A549 (cell line): ENCODE data around the gene GATA5. TPM values are rescaled to one million over a fixed set of nuclear protein-coding genes. Genes with fewer than 3 reads are reported as not detected.

Source experiments
- ATAC-seq, 2 experiments: fragments of 200-7000 bp in 1 of 2; fragments of >200 bp in 1 of 2; cut with Nextera tagmentation in 1 of 2; cut with Tn5 transposase in 1 of 2; 3 replicates each; pipeline versions ENCODE4 v1.8.0 to v1.9.1; 2018 to 2020; ENCODE audit warnings: mild to moderate bottlenecking in 1 of 2, moderate library complexity in 1 of 2
- CTCF ChIA-PET: fragments of 300-600 bp; sonication (Branson Sonifier 250); formaldehyde crosslinking; extraction: SDS; loops from one replicate; lab custom pipeline; 2021; ENCODE audit warnings: antibody characterized with exemption, inconsistent platforms; lab: Yijun Ruan, JAX
- POLR2A ChIA-PET: fragments of 350-600 bp; formaldehyde crosslinking; extraction: SDS; loops from one replicate; lab custom pipeline; 2021; ENCODE audit warnings: antibody characterized with exemption, inconsistent platforms; lab: Yijun Ruan, JAX
- DNase-seq, 2 experiments: peaks; one replicate each; pipeline versions ENCODE4 v3.0.0 to v3.0.0-alpha.2; 2011 to 2016; ENCODE audit warnings: low read depth in 1 of 2, low spot score in 1 of 2
- FAIRE-seq: peaks from 2 replicates; lab custom pipeline; 2011; peaks lifted over from hg19 to GRCh38; lab: Jason Lieb, UNC
- H3K27ac ChIP-seq, 2 experiments: fragments of >200 bp; sonication (Bioruptor Twin); formaldehyde crosslinking; 3 replicates each; pipeline ENCODE4 v1.5.1; 2016 to 2017
- H3K4me1 ChIP-seq: fragments of >200 bp; sonication (Bioruptor Twin); formaldehyde crosslinking; 3 replicates; pipeline ENCODE4 v1.6.1; 2016
- H3K4me2 ChIP-seq: fragments of >200 bp; sonication (Bioruptor Twin); formaldehyde crosslinking; 3 replicates; pipeline ENCODE4 v1.6.1; 2016
- H3K4me3 ChIP-seq: fragments of >200 bp; sonication (Bioruptor Twin); formaldehyde crosslinking; 3 replicates; pipeline ENCODE4 v1.5.1; 2016
- H3K9me3 ChIP-seq: fragments of >200 bp; sonication (Bioruptor Twin); formaldehyde crosslinking; 3 replicates; pipeline ENCODE4 v1.6.1; 2016
- CEBPB ChIP-seq, 2 experiments: fragments of >200 bp in 1 of 2; sonication (Bioruptor Twin) in 1 of 2; formaldehyde crosslinking in 1 of 2; IDR thresholded peaks; 2 replicates each; pipeline ENCODE4 v1.6.1; 2012 to 2016
- EHMT2 ChIP-seq: fragments of 200-600 bp; sonication (generic); IDR thresholded peaks from 2 replicates; pipeline ENCODE4 v1.6.1; 2016; ENCODE audit warnings: antibody characterized with exemption, low read depth, mild to moderate bottlenecking, moderate library complexity
- EP300 ChIP-seq, 2 experiments: fragments of >200 bp; sonication (Bioruptor Twin); formaldehyde crosslinking; IDR thresholded peaks; 2 replicates in 1 of 2; 3 replicates in 1 of 2; pipeline ENCODE4 v1.6.1; 2016 to 2017
- ESRRA ChIP-seq: fragments of 150-350 bp; IDR thresholded peaks from 2 replicates; pipeline ENCODE4 v1.6.1; 2014; ENCODE audit warnings: mild to moderate bottlenecking, low read length, borderline replicate concordance
- GATA3 ChIP-seq: IDR thresholded peaks from 2 replicates; pipeline ENCODE4 v1.6.1; 2012; ENCODE audit warnings: borderline replicate concordance
- HEYL ChIP-seq: fragments of 250-450 bp; sonication (Bioruptor Pico); IDR thresholded peaks from 2 replicates; pipeline ENCODE4 v1.8.0; 2021; ENCODE audit warnings: mild to moderate bottlenecking, moderate library complexity
- HOXA7 ChIP-seq: fragments of 250-450 bp; sonication (Bioruptor Pico); IDR thresholded peaks from 2 replicates; pipeline ENCODE4 v1.5.0; 2020; ENCODE audit warnings: mild to moderate bottlenecking, moderate library complexity
- HOXB5 ChIP-seq: fragments of 250-450 bp; sonication (Bioruptor Pico); IDR thresholded peaks from 2 replicates; pipeline ENCODE4 v1.5.0; 2020; ENCODE audit warnings: mild to moderate bottlenecking, moderate library complexity
- JUN ChIP-seq, 2 experiments: fragments of >200 bp; sonication (Bioruptor Twin); formaldehyde crosslinking; IDR thresholded peaks; 2 replicates in 1 of 2; 3 replicates in 1 of 2; pipeline ENCODE4 v1.6.1; 2016 to 2017
- MAFK ChIP-seq: fragments of 450-650 bp; IDR thresholded peaks from 2 replicates; pipeline ENCODE4 v1.6.1; 2014; ENCODE audit not compliant: partially characterized antibody
- MYC ChIP-seq: IDR thresholded peaks from 2 replicates; pipeline ENCODE4 v1.6.1; 2012; ENCODE audit warnings: mild to moderate bottlenecking, inconsistent platforms, low read length, improper control_type of control experiment, borderline replicate concordance
- NPAS2 ChIP-seq: fragments of 250-450 bp; sonication (Bioruptor Pico); IDR thresholded peaks from 2 replicates; pipeline ENCODE4 v1.8.0; 2022; ENCODE audit warnings: mild to moderate bottlenecking, moderate library complexity, borderline replicate concordance
- PHF8 ChIP-seq: fragments of 200-600 bp; sonication (generic); IDR thresholded peaks from 2 replicates; pipeline ENCODE4 v1.6.1; 2016; ENCODE audit warnings: low read depth, mild to moderate bottlenecking, antibody characterized with exemption, moderate library complexity, borderline replicate concordance
- TFCP2L1 ChIP-seq: fragments of 250-450 bp; sonication (Bioruptor Pico); IDR thresholded peaks from 2 replicates; pipeline ENCODE4 v1.5.0; 2021; ENCODE audit warnings: mild to moderate bottlenecking
- WGBS: methylation state at CpG from one replicate; pipeline ENCODE4 v1.1.6; 2017; ENCODE audit errors: missing lambda C conversion rate; 5-methylcytosine and 5-hydroxymethylcytosine counted together
- polyA plus RNA-seq, 4 experiments: library from polyadenylated mRNA; depleted of rRNA in 3 of 4; stranded (reverse); fragments of >200 nt; fragmentation: RNase III in 1 of 4; extraction: RNeasy Plus Mini Kit Qiagen cat#74134 plus additional on column Dnase treatment in 1 of 4; gene quantifications; 2 replicates in 3 of 4; 3 replicates in 1 of 4; pipeline ENCODE4 v1.2.3, GENCODE V29; 2011 to 2017
- TF ChIP-seq, protein P1 (sequence below): fragments of 250-450 bp; sonication (Bioruptor Pico); IDR thresholded peaks from 2 replicates; pipeline ENCODE4 v1.5.0; 2020; ENCODE audit warnings: low read depth, mild to moderate bottlenecking, moderate library complexity
- TF ChIP-seq, protein P2 (sequence below): IDR thresholded peaks from 2 replicates; pipeline ENCODE4 v1.6.1; 2012
- TF ChIP-seq, protein P3 (sequence below): fragments of >200 bp; sonication (Bioruptor Twin); formaldehyde crosslinking; IDR thresholded peaks from 2 replicates; pipeline ENCODE4 v1.6.1; 2016

GATA5 gene
- polyA plus RNA-seq, 2 of the 4 experiments (the other 2 are of a cell fraction), result 0.21 to 0.72 TPM

DNA sequence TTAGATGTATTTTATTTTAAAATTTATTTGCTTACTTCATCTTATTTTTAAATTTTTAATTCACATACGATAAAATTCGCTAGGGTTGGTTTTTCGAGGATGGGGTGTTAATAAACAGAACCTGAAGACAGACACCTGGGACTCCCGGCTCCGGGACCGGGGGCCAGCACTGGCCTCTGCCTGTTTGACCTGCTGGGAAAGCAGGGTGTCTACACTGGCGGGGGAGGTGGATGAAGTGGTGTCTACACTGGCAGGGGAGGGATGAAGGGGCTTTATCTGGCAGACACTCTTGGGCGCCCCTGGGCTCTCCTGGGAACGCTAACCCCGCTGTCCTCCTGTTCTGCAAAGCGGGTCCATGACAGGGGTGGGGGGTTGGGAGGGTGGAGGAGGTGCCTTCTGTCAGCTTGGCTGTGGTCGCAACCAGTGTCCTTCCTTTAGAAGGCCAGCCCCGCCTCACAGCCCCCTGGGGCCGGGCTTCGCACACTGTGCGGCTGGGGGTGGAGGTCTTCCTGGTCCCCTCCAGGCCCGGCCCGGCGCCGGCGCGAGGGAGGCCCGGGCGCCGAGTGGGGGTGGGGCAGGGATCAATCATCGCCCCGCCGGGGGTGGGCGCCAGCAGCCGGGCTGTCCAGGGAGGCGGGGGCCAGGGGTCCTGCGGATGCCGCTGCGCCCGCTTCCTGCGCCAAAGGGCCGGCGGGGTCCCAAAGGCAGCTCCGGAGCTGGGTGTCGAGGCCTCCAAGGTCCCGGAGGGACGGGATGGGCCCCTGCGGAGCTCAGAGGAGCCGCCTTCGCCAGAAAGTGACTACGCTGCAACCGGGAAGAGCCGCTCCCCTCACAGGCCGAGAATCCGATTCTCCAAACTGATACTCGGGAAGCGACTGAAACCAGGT lies 1.8 kb downstream of the GATA5 start:
- ChIA-PET CTCF (no interaction called here), POLR2A (no interaction called here)

DNA sequence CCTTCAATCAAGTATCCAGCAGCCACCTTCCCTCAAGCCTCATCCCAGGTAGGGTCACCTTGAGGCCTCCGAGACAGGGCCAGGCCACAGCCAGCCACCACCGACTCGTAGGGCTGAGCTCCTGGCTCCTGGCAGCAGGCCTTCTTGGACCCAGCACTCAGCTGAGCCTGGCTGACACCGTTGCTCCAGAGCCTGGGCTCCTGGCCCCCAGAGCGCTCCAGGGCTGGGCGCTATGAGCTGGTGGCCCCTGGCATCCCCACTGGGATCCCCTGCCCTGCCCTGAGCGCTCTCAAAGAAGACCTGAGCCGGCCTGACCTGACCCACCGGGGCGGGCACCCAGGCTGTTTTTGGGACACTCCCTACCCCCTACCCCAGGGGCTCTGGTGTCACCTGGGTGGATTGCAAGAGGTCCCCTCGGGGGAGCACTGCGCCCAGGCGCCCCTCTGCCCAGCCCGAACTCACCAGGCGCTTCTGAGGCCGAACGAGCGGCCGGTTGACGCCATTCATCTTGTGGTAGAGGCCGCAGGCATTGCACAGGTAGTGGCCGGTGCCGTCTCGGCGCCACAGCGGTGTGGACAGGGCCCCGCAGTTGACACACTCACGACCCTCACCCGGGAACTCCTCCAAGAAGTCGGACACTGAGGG lies 2.7 kb downstream of the GATA5 start:
- Histone ChIP-seq H3K4me1 (peaks cover 4% of the 10 kb centered on the region; the same call in 1 of the 3 replicates), H3K4me2 (no peak overlapping the region), H3K9me3 (no peaks in the 10 kb centered on the region), H3K27ac (no peak overlapping the region), H3K4me3 (no peak overlapping the region)
- ChIA-PET POLR2A (no interaction called here), CTCF (interaction anchor here (0.7 to 2.5 kb wide), 2 partner anchors 144 to 146 kb away, joined by 3 to 9 read pairs; no protein-coding TSS in a partner anchor)
- FAIRE-seq, result no peak
- no peak for DNase-seq
- WGBS, result 85% methylated on average over 21 of the region's 30 CpGs
- TF ChIP-seq ESRRA (no peak), MAFK (no peak), NPAS2 (CRISPR knock-in tag) (no peak), TFCP2L1 (no peak), MYC (no peak), HOXA7 (CRISPR knock-in tag) (no peak), PHF8 (no peak), HEYL (no peak)
- TF ChIP-seq, protein P1, sequence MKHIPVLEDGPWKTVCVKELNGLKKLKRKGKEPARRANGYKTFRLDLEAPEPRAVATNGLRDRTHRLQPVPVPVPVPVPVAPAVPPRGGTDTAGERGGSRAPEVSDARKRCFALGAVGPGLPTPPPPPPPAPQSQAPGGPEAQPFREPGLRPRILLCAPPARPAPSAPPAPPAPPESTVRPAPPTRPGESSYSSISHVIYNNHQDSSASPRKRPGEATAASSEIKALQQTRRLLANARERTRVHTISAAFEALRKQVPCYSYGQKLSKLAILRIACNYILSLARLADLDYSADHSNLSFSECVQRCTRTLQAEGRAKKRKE (CRISPR knock-in tag), result no peak
- ATAC-seq, result no peak

More for the DNA sequence above, 1.8 kb downstream of the GATA5 start:
- FAIRE-seq (no peak), DNase-seq (no peak), ATAC-seq (no peak)
- Histone ChIP-seq H3K9me3 (no peaks in the 10 kb centered on the region), H3K4me3 (no peak overlapping the region), H3K27ac (no peak overlapping the region), H3K4me1 (peaks cover 4% of the 10 kb centered on the region; the same call in 1 of the 3 replicates), H3K4me2 (no peak overlapping the region)
- WGBS, result 87% methylated on average over 25 of the region's 52 CpGs
- no peak for TF ChIP-seq HOXA7 (CRISPR knock-in tag)
- no peak for TF ChIP-seq EHMT2
- TF ChIP-seq CEBPB (IDR thresholded peaks at IDR 0.05), result no peak

DNA sequence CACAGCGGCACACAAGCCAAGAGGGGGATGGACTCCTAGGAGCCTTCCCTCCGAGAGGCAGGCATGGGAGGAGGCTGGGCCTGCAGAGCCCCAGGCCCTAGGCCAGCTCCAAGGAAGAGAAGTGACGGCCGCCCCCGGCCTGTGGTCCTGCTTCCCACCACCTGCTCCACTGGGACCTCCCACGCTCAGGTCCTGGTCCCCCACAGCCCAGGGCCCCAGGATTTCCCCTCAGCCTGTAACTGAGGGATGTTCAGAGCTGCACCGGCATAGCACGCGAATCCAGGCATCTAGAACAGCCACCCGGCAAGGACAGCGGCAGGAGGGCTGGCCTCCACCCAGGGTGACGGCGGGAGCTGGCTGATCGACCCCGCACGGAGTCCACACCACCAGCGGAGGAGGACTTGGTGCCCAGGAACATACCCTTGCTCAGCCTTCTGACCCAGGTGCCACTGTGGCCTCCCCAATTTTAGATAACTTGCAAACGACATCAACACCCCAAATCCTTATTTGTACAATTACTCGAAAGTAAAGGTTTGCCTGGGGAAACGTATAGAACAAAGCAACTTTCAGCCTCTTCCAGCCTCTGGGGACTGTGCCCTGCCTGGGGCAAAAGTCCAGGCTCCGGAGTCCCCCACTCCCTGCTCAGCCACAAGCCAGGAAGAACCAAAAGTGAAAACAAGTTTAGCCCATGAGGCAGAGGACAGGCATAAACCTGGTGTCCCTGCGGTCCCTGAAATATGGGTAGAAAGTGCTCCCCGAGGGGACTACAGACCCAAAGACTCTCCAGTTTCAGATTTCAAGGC lies 3.5 kb downstream of the GATA5 start:
- no peak overlapping the region for H3K4me2 ChIP-seq
- peaks cover 4% of the 10 kb centered on the region; the same call in 1 of the 3 replicates for H3K4me1 ChIP-seq
- ATAC-seq, result no peak
- POLR2A ChIA-PET, result no interaction called here
- FAIRE-seq, result no peak
- H3K4me3 ChIP-seq, result no peak overlapping the region
- 79% methylated on average over 14 of the region's 23 CpGs for WGBS
- H3K9me3 ChIP-seq, result no peaks in the 10 kb centered on the region
- no peak overlapping the region for H3K27ac ChIP-seq
- TF ChIP-seq JUN (IDR thresholded peaks at IDR 0.05) (no peak), GATA3 (no peak), EP300 (IDR thresholded peaks at IDR 0.05) (no peak), HOXB5 (CRISPR knock-in tag) (no peak)
- TF ChIP-seq, protein P2, sequence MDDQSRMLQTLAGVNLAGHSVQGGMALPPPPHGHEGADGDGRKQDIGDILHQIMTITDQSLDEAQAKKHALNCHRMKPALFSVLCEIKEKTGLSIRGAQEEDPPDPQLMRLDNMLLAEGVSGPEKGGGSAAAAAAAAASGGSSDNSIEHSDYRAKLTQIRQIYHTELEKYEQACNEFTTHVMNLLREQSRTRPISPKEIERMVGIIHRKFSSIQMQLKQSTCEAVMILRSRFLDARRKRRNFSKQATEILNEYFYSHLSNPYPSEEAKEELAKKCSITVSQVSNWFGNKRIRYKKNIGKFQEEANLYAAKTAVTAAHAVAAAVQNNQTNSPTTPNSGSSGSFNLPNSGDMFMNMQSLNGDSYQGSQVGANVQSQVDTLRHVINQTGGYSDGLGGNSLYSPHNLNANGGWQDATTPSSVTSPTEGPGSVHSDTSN, result no peak
- TF ChIP-seq, protein P3, sequence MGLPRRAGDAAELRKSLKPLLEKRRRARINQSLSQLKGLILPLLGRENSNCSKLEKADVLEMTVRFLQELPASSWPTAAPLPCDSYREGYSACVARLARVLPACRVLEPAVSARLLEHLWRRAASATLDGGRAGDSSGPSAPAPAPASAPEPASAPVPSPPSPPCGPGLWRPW, result no peak
- CTCF ChIA-PET, result interaction anchor here (0.7 to 2.5 kb wide), 4 partner anchors 27 to 146 kb away, joined by 3 to 11 read pairs (median 6); no protein-coding TSS in a partner anchor
- no peak for DNase-seq
